Loucy (cell line): ENCODE data around the gene BCDIN3D.

Experiments used
- H2AFZ ChIP-seq: fragments of 200-600 bp; sonication (generic); 2 replicates; pipeline ENCODE4 v1.6.0; 2016; ENCODE audit warnings: antibody characterized with exemption, mild to moderate bottlenecking, low read length, moderate library complexity
- H3F3A ChIP-seq: fragments of 200-600 bp; 2 replicates; pipeline ENCODE4 v1.6.0; 2016; ENCODE audit warnings: antibody characterized with exemption, low read depth, mild to moderate bottlenecking
- H3K27me3 ChIP-seq: fragments of 200-600 bp; sonication (generic); 2 replicates; pipeline ENCODE4 v1.6.1; 2014; ENCODE audit warnings: low read length, mild to moderate bottlenecking; ENCODE audit not compliant: insufficient read depth, poor library complexity, severe bottlenecking
- H3K36me3 ChIP-seq: fragments of 200-600 bp; sonication (generic); 2 replicates; pipeline ENCODE4 v1.6.1; 2016; ENCODE audit warnings: low read length; ENCODE audit not compliant: insufficient read depth
- H3K4me1 ChIP-seq: fragments of 200-600 bp; sonication (generic); 2 replicates; pipeline ENCODE4 v1.5.1; 2014; ENCODE audit warnings: low read length, mild to moderate bottlenecking; ENCODE audit not compliant: insufficient read depth, poor library complexity, severe bottlenecking
- H3K4me2 ChIP-seq: fragments of 200-600 bp; sonication (generic); 2 replicates; pipeline ENCODE4 v1.6.0; 2014; ENCODE audit warnings: antibody characterized with exemption, low read length, low read depth, mild to moderate bottlenecking; ENCODE audit not compliant: poor library complexity, severe bottlenecking
- H3K4me3 ChIP-seq: fragments of 200-600 bp; sonication (generic); 2 replicates; pipeline ENCODE4 v1.5.1; 2014; ENCODE audit warnings: low read length, mild to moderate bottlenecking, mixed read lengths; ENCODE audit not compliant: poor library complexity, severe bottlenecking
- H3K79me2 ChIP-seq: fragments of 200-600 bp; sonication (generic); 2 replicates; pipeline ENCODE4 v1.6.1; 2014; ENCODE audit warnings: low read length; ENCODE audit not compliant: insufficient read depth
- H3K9ac ChIP-seq: fragments of 200-600 bp; sonication (generic); 2 replicates; pipeline ENCODE4 v1.6.0; 2014; ENCODE audit warnings: mild to moderate bottlenecking, low read depth, low read length, moderate library complexity; ENCODE audit not compliant: poor library complexity, severe bottlenecking
- H3K9me2 ChIP-seq: fragments of 200-600 bp; sonication (generic); replicated peaks from 2 replicates; pipeline ENCODE4 v1.6.1; 2016; ENCODE audit warnings: low read depth, low read length, mixed read lengths
- H3K9me3 ChIP-seq: fragments of 200-600 bp; sonication (generic); 2 replicates; pipeline ENCODE4 v1.6.1; 2014; ENCODE audit warnings: mild to moderate bottlenecking, antibody characterized with exemption, low read length, low read depth; ENCODE audit not compliant: insufficient read depth
- H4K20me1 ChIP-seq: fragments of 200-600 bp; sonication (generic); 2 replicates; pipeline ENCODE4 v1.6.0; 2014; ENCODE audit warnings: antibody characterized with exemption, low read length, mild to moderate bottlenecking; ENCODE audit not compliant: insufficient read depth, poor library complexity, severe bottlenecking
- CTCF ChIP-seq: fragments of 200-600 bp; sonication (generic); conservative IDR thresholded peaks from 2 replicates; pipeline ENCODE4 v1.5.1; 2014; ENCODE audit warnings: mild to moderate bottlenecking, antibody characterized with exemption, low read length
- EZH2phosphoT487 ChIP-seq: fragments of 200-600 bp; IDR thresholded peaks from 2 replicates; pipeline ENCODE4 v1.6.1; 2018; ENCODE audit warnings: antibody characterized with exemption, mild to moderate bottlenecking, moderate library complexity, borderline replicate concordance

BCDIN3D gene

GRCh38 chr12:49875115-49875720 is 32.3 kb upstream of the BCDIN3D start:
- H2AFZ ChIP-seq, result no peak overlapping the region
- H3K4me2 ChIP-seq, result no peak overlapping the region
- H3F3A ChIP-seq, result peaks cover 4% of the 10 kb centered on the region; the same call in 1 of the 2 replicates
- H3K9me3 ChIP-seq, result no peaks in the 10 kb centered on the region
- H3K9ac ChIP-seq, result no peak overlapping the region
- H3K4me1 ChIP-seq, result no peaks in the 10 kb centered on the region
- H3K27me3 ChIP-seq, result no peaks in the 10 kb centered on the region
- TF ChIP-seq EZH2phosphoT487 (no peak), CTCF (no peak)
- H3K36me3 ChIP-seq, result no peaks in the 10 kb centered on the region
- no peaks in the 10 kb centered on the region for H3K79me2 ChIP-seq
- no peak overlapping the region for H3K4me3 ChIP-seq
- H3K9me2 ChIP-seq, result no peaks in the 10 kb centered on the region
- no peaks in the 10 kb centered on the region for H4K20me1 ChIP-seq

- H3K9me2 ChIP-seq, result no peaks in the 10 kb centered on the region
- no peak overlapping the region for H3K4me2 ChIP-seq
- H3K9ac ChIP-seq, result no peak overlapping the region
- H3K4me1 ChIP-seq, result no peaks in the 10 kb centered on the region
- H3F3A ChIP-seq, result peaks cover 2% of the 10 kb centered on the region; the same call in 1 of the 2 replicates
- H3K79me2 ChIP-seq, result no peaks in the 10 kb centered on the region
- H4K20me1 ChIP-seq, result no peaks in the 10 kb centered on the region
- TF ChIP-seq CTCF, result no peak
- TF ChIP-seq EZH2phosphoT487, result no peak
- H3K4me3 ChIP-seq, result no peak overlapping the region
- H3K36me3 ChIP-seq, result no peaks in the 10 kb centered on the region
- H3K9me3 ChIP-seq, result no peaks in the 10 kb centered on the region
- H3K27me3 ChIP-seq, result no peaks in the 10 kb centered on the region
- no peak overlapping the region for H2AFZ ChIP-seq
Measured at GRCh38 chr12:49874142-49874897, 31.4 kb upstream of the BCDIN3D start.

- Histone ChIP-seq H4K20me1 (no peaks in the 10 kb centered on the region), H3K36me3 (no peaks in the 10 kb centered on the region), H3K9me2 (no peaks in the 10 kb centered on the region), H2AFZ (no peak overlapping the region), H3K4me2 (no peak overlapping the region), H3K27me3 (no peaks in the 10 kb centered on the region), H3K4me1 (no peaks in the 10 kb centered on the region), H3K9ac (no peak overlapping the region), H3K9me3 (no peaks in the 10 kb centered on the region), H3K79me2 (no peaks in the 10 kb centered on the region), H3K4me3 (no peak overlapping the region), H3F3A (no peaks in the 10 kb centered on the region; the same call in 1 of the 2 replicates)
- TF ChIP-seq EZH2phosphoT487, result no peak
- no peak for TF ChIP-seq CTCF
Measured at GRCh38 chr12:49873361-49873934, 30.5 kb upstream of the BCDIN3D start.
